ENCODE measurements around the gene TRMT44. TPM values are rescaled to one million over a fixed set of nuclear protein-coding genes. Genes with fewer than 3 reads are reported as not detected.

The TRMT44 gene
- total RNA-seq, 1 donor from 2014 or later, result 38.5 TPM

DNA sequence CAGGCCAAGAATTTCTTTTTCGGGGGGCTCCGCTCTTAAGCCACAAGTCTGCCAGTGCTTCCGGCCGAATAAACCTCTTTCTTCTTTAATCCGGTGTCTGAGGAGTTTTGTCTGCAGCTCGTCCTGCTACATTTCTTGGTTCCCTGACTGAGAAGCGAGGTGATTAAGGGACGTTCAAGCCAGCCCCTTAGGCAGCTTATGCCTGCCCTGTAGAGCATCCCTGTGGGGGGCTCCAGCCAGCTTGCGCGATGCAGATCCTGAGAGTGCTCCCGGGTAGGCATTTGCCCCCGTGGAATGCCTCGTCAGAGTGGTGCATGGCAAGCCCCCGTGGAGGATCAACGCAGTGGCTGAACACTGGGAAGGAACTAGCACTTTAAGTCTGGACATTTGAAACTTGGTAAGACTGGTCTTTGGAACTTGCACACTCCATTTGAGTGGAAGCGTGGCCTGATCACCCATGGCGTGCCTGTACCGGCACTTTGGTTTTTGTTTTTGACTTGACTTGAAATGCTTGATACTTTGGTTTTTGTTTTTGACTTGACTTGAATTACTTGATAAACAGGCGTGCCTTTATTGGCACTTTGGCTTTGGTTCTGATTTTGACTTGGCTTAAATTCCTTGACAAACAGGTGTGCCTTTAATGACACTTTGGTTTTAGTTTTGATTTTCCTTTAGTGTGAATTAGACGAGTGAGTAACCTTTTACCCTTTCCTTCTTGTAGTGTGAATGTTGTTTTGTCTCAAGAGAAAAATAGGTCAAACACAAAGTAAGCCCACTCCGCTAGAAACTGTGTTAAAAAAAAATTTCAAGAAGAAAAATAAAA is 6.1 kb upstream of the TRMT44 start:
- H3K27me3 Mint-ChIP-seq, result no peaks in the 10 kb centered on the region
- no peak for DNase-seq
- intact Hi-C loops (cut with micrococcal nuclease), result no loop called here
- peak overlapping the region; percentile 82 for H3K4me3 Mint-ChIP-seq
- H3K27ac Mint-ChIP-seq, result no peak overlapping the region
- no peaks in the 10 kb centered on the region for H3K36me3 Mint-ChIP-seq (ENCODE audit: low read depth)
- peaks cover 19% of the 10 kb centered on the region for H3K4me1 Mint-ChIP-seq
- H3K9me3 Mint-ChIP-seq, result no peaks in the 10 kb centered on the region

DNA sequence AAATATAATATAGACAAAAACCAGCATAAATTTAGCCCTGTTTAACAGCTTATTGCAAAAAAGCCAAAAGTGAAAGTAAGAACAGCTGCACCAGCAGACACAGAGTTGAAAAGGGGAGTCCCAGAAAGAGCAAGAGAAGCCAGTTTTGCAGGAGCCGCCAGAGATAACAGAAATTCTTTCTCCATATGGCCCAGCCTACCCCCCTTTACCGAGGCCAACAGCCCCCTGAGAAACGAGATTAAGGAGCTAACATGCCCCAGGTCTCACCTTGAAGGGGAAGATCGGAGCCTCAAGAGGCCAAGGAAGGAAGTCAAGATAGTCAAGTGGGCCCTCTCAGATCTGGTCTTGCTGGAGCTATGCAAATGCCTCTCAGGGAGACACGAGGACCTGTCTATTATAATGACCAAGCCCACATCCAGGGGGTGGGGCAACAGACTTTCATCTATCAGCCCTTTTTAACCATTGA is 4.9 kb upstream of the TRMT44 start:
- intact Hi-C loops (cut with micrococcal nuclease), result no loop called here
- Mint-ChIP-seq H3K27me3 (peaks cover 2% of the 10 kb centered on the region), H3K27ac (peak overlapping the region; percentile 78), H3K9me3 (no peaks in the 10 kb centered on the region), H3K36me3 (ENCODE audit: low read depth) (peaks cover 10% of the 10 kb centered on the region), H3K4me1 (peaks cover 30% of the 10 kb centered on the region), H3K4me3 (peak overlapping the region; percentile 82)
- DNase-seq, result peak; percentile 81

DNA sequence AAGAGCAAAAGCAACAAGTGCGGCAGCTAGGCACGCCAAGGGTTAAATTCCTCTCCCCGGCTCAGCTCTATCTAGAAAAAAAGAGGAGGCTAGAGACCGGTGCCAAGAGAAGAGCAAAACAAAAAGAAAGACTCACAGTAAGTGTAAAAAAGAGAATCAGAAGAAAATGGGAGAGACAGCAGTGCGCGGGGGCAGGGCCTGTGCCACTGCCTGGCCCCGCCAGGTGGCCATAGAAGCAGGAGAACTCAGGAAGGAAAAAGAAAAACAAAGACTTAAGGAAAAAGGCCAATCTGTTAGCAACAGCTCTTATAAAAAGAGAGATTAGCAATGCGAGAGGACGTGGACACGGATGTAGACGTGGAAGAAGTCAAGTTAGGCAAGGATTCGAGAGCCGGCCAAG is 3.3 kb upstream of the TRMT44 start:
- peak overlapping the region; percentile 20 for H3K27ac Mint-ChIP-seq
- peaks cover 41% of the 10 kb centered on the region for H3K4me1 Mint-ChIP-seq
- H3K36me3 Mint-ChIP-seq (ENCODE audit: low read depth), result peaks cover 10% of the 10 kb centered on the region
- intact Hi-C loops (cut with micrococcal nuclease), result no loop called here
- no peak for DNase-seq
- H3K4me3 Mint-ChIP-seq, result peak overlapping the region; percentile 3
- H3K9me3 Mint-ChIP-seq, result no peaks in the 10 kb centered on the region
- peaks cover 2% of the 10 kb centered on the region for H3K27me3 Mint-ChIP-seq

DNA sequence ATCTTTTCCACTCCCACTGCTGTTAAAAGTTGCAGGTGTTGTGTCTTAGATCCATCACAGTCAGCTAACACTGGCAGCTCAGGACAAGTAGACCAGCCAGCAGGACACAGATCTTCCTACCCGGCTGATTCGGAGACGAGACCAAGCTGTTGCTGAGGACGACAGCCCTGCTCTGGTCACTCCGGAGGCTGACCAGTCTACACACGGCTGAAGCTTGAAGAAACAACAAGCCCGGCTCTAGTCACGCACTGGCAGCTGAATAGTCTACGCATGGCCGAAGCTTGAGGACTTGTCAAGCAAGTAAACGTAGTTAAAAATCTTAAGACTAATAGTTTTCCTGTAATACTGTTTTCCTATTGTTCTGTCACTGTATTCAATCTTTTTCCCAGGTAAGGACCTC is 1.8 kb upstream of the TRMT44 start:
- peaks cover 2% of the 10 kb centered on the region for H3K27me3 Mint-ChIP-seq
- peaks cover 53% of the 10 kb centered on the region for H3K4me1 Mint-ChIP-seq
- peak overlapping the region; percentile 9 for H3K27ac Mint-ChIP-seq
- no peak for DNase-seq
- H3K9me3 Mint-ChIP-seq, result no peaks in the 10 kb centered on the region
- peaks cover 10% of the 10 kb centered on the region for H3K36me3 Mint-ChIP-seq (ENCODE audit: low read depth)
- peak overlapping the region; percentile 95 for H3K4me3 Mint-ChIP-seq
- intact Hi-C loops (cut with micrococcal nuclease), result no loop called here

DNA sequence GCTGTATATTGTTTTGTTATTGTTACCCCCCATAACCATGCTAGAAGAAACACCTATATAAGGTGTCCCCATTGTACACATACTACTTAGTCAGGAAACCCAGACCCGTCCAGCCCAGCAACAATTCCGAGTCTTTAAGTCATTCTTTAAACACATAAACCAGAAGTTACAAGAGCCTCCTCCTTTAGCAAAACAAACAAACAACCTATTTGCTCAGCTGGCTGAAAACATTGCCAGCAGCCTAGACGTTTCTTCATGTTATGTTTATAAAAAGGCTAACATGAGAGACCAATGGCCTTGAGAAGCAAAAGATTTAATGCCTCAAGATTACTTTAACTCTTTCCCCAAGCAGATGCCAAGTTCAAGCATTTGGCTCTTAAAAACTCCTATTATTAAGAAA is 1.4 kb upstream of the TRMT44 start:
- Mint-ChIP-seq H3K36me3 (ENCODE audit: low read depth) (peaks cover 10% of the 10 kb centered on the region), H3K27me3 (peaks cover 2% of the 10 kb centered on the region), H3K4me1 (peaks cover 56% of the 10 kb centered on the region), H3K4me3 (peak overlapping the region; percentile 95), H3K9me3 (no peaks in the 10 kb centered on the region), H3K27ac (peak overlapping the region; percentile 9)
- intact Hi-C loops (cut with micrococcal nuclease), result no loop called here
- DNase-seq, result no peak

DNA sequence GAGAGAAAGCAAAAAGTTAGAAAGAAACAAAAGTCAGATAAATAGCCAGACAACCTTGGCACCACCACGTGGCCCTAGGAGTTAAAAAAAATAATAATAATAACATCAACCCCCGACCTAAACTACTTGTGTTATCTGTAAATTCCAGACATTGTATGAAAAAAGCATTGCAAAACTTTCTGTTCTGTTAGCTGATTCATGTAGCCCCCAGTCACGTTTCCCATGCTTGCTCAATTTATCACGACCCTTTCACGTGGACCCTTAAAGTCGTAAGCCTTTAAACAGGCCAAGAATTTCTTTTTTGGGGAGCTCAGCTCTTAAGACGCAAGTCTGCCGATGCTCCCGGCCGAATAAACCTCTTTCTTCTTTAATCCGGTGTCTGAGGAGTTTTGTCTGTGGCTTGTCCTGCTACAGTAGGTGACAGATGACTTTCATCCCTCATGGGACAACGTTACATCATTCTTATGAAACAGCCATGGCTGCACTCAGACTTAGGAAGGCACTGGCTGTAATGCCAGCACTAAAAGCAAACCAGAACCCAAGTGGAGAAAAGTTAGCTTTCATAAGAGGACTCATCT is 574 bp upstream of the TRMT44 start:
- H3K4me1 Mint-ChIP-seq, result peaks cover 56% of the 10 kb centered on the region
- no peak for DNase-seq
- no peaks in the 10 kb centered on the region for H3K9me3 Mint-ChIP-seq
- H3K4me3 Mint-ChIP-seq, result peak overlapping the region; percentile 95
- peak overlapping the region; percentile 99 for H3K27ac Mint-ChIP-seq
- H3K36me3 Mint-ChIP-seq (ENCODE audit: low read depth), result peaks cover 10% of the 10 kb centered on the region
- intact Hi-C loops (cut with micrococcal nuclease), result loop anchor here (1.0 to 10.0 kb wide), 3 partner anchors 12 to 1725 kb away; partner anchors contain the start of genes ABLIM2 and BLOC1S4
- peaks cover 2% of the 10 kb centered on the region for H3K27me3 Mint-ChIP-seq

DNA sequence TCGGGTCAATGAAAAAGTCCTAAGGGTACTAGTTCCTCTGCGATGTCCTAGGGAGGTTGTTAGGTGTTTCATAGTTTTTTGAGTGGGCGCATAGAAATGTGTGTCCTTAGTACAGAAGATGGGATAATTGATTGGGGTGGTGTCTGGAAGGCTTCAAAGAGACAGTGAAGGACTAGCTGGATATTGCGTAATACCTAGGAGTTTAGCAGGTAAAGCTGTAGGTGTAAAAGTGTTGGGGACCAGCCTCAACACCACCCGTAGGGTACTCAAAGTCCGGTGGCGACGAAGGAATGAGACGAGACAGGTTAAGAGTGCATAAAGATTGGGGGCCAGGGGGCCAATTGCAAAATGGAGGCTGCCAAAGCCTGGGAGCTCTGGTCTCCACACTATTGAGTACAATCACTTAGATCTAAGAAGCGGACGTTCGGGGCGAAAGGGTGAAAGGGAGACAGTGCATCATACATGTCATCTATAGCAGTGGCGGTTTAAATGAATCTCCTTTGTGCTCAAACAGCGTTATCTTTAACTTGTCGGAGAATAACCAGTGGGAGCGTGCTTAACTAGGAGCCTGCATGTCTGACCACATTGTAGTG is 1.0 kb downstream of the TRMT44 start:
- DNase-seq, result no peak
- intact Hi-C loops (cut with micrococcal nuclease), result loop anchor here (2.0 to 10.0 kb wide), 2 partner anchors 283 to 1727 kb away; partner anchors contain the start of genes ABLIM2 and BLOC1S4
- Mint-ChIP-seq H3K27me3 (peaks cover 2% of the 10 kb centered on the region), H3K9me3 (no peaks in the 10 kb centered on the region), H3K27ac (peak overlapping the region; percentile 54), H3K4me3 (peak overlapping the region; percentile 95), H3K4me1 (peaks cover 55% of the 10 kb centered on the region), H3K36me3 (ENCODE audit: low read depth) (peaks cover 23% of the 10 kb centered on the region)

DNA sequence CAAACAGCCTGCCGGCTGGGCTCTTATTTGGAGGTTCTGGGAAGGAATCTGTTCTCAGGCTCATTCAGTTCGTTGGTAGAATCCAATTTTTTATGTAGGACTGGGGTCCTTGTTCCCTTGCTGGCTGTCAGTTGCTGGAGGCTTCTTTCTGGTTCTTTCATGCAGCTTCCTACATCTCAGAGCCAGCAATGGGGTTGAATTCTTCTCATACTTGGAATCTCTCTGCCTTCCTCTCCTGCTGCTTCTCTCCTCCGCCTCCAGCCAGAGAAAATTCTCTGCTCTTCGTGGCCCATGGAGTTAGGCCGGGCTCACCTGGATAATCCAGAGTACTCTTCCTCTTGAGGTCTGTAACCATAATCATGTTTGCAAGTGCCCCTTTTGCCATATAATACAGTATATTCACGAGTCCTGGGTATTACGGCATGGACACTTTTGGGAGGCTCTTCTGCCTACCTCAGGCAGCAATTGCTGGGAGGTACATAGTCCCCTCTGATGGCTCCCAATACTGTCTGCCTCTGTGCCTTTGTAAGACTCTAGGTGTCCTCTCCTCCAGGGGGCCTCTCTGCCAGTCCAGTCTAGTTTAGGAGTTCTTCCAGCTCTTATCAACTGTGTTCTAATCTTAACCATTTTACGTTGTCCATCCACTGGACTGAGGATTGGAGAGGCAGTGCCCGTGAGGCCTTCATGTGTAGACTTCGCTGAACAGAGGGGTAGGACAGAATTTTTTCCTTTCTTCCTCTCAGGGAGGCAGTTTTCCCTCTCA is 2.2 kb downstream of the TRMT44 start:
- no peak for DNase-seq
- Mint-ChIP-seq H3K4me1 (peaks cover 49% of the 10 kb centered on the region), H3K9me3 (no peaks in the 10 kb centered on the region), H3K36me3 (ENCODE audit: low read depth) (peaks cover 24% of the 10 kb centered on the region), H3K27me3 (peaks cover 2% of the 10 kb centered on the region), H3K4me3 (peak overlapping the region; percentile 95), H3K27ac (no peak overlapping the region)
- intact Hi-C loops (cut with micrococcal nuclease), result loop anchor here (10.0 kb wide), 1 partner anchor 1728 kb away; the partner anchor contains the start of gene BLOC1S4

DNA sequence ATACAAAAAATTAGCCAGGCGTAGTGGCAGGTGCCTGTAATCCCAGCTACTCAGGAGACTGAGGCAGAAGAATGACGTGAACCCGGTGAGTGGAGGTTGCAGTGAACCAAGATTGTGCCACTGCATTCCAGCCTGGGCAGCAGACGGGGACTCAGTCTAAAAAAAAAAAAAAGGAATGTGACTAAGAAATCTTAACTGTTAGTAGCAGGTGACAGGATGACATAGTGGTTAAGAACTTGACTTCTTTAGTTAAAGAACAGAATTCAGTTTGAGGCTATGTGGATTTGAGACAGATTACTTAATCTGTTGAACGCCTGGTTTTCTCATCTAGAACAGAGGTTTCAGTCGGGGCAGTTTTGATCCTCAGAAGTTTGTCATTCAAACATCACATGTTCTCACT is 3.2 kb downstream of the TRMT44 start:
- no peak overlapping the region for H3K4me3 Mint-ChIP-seq
- intact Hi-C loops (cut with micrococcal nuclease), result loop anchor here (10.0 kb wide), 1 partner anchor 1729 kb away; the partner anchor contains the start of gene BLOC1S4
- peaks cover 26% of the 10 kb centered on the region for H3K36me3 Mint-ChIP-seq (ENCODE audit: low read depth)
- DNase-seq, result no peak
- H3K9me3 Mint-ChIP-seq, result no peaks in the 10 kb centered on the region
- H3K4me1 Mint-ChIP-seq, result peaks cover 47% of the 10 kb centered on the region
- peaks cover 2% of the 10 kb centered on the region for H3K27me3 Mint-ChIP-seq
- no peak overlapping the region for H3K27ac Mint-ChIP-seq

DNA sequence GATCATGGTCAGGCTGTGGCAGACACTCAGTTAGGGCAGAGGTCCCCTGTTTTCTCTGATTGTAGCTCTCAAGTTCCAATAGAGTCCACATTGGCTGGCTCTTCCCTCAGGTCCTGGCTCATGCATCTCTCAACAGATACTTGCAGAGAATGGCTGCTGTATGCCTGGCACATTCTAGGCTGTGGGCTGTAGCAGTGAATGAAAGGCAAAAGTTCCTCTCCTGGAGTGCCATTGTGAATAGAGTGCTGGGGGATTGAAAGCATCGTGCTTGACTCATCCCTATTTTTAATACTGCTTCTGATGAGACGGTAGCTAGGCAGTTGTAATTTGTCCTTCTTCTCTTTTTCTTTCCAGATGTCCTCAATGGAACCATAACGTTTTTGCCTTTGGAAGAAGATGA is 5.5 kb downstream of the TRMT44 start:
- Mint-ChIP-seq H3K27ac (no peak overlapping the region), H3K36me3 (ENCODE audit: low read depth) (peaks cover 20% of the 10 kb centered on the region)
- intact Hi-C loops (cut with micrococcal nuclease), result loop anchor here (10.0 kb wide), 1 partner anchor 1731 kb away; the partner anchor contains the start of gene BLOC1S4

DNA sequence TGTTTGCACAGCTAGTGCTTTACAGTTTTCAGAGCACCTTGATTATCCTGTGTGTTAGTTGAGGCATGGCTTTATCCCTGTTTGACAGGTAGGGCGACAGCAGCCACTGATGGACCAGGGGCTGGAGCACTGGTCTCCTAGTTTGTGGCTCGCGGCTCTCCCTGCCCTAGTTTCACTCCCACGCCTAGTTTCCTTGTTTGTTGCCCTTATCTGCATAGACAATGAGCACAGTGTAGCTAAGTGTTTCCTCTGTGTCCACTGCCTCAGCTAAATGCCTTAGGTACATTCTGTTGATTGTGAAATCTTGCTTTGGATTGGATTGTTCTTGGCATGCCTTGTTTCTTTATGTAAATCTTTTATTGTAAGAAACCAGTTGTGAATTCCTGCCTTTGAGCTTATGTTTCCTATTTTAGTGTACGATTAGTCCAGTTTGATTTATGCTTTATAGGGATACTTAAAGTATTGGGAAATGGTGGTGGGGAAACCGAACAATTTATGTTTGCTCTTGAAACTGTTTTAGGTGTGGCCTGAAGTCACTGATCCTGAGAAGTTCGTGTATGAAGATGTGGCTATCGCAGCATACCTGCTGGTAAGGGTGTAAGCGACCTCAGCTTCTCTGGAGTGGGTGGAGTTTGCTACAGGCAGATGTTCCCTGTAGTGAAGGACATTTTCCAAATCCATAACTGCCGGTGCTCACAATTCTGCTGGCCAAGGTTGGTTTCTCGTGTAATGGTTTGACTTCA is 11.0 kb downstream of the TRMT44 start:
- Mint-ChIP-seq H3K4me3 (no peak overlapping the region), H3K4me1 (no peaks in the 10 kb centered on the region), H3K27me3 (no peaks in the 10 kb centered on the region), H3K36me3 (ENCODE audit: low read depth) (peaks cover 47% of the 10 kb centered on the region), H3K27ac (no peak overlapping the region), H3K9me3 (no peaks in the 10 kb centered on the region)
- DNase-seq, result no peak
- intact Hi-C loops (cut with micrococcal nuclease), result no loop called here

More for the DNA sequence above, 5.5 kb downstream of the TRMT44 start:
- no peaks in the 10 kb centered on the region for H3K27me3 Mint-ChIP-seq
- no peaks in the 10 kb centered on the region for H3K9me3 Mint-ChIP-seq
- no peak for DNase-seq
- H3K4me3 Mint-ChIP-seq, result no peak overlapping the region
- peaks cover 31% of the 10 kb centered on the region for H3K4me1 Mint-ChIP-seq

DNA sequence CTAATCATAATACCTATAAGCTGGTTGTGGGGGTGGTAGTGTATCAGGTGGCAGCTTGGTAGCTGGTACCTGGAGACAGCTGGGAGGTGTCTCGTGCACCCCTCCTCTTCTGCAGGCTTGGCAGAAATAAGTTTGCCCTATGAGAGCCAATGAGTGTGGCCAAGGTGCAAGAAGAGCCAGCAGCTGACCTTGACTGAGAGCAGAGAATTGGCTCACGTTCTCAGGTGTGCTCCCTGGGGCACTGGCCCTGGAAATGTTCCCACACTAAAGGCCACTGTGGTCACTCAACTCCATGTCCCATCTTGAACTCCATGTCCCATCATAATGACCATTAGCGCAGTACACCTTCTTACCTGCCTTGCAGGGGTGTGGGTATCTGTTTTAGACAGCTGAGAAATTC is 13.4 kb downstream of the TRMT44 start:
- Mint-ChIP-seq H3K9me3 (no peaks in the 10 kb centered on the region), H3K27ac (no peak overlapping the region), H3K36me3 (ENCODE audit: low read depth) (peaks cover 51% of the 10 kb centered on the region), H3K4me1 (peaks cover 1% of the 10 kb centered on the region), H3K27me3 (no peaks in the 10 kb centered on the region), H3K4me3 (no peak overlapping the region)
- DNase-seq, result no peak
- intact Hi-C loops (cut with micrococcal nuclease), result no loop called here
